GM19452 (cell line): ENCODE data around the gene DCPS.
"Not testable (repeated sequence)": the region's sequence is repeated elsewhere in the genome, so short reads cannot be mapped to it uniquely, and the experiment has no call there.

ENCODE experiments used
- ATAC-seq: cut with Tn5 transposase; IDR thresholded peaks from one replicate; pipeline ENCODE4 v1.9.1; 2021; ENCODE audit not compliant: unreplicated experiment

Gene DCPS

GRCh38 chr11:126344141-126345080, 40.6 kb downstream of the DCPS start:
- ATAC-seq: no peak

DNA sequence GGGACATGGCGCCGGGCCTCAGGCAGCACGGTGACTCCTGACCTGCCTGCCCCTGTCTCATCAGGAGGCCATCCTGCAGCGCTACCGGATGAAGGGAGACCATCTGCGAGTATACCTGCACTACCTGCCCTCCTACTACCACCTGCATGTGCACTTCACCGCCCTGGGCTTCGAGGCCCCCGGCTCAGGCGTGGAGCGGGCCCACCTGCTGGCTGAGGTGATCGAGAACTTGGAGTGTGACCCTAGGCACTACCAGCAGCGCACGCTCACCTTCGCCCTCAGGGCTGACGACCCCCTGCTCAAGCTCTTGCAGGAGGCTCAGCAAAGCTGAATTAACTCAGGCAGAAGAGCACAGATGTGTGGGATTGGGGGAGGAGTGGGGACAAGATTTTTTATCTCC, 41.4 kb downstream of the DCPS start:
- ATAC-seq: no peak

DNA sequence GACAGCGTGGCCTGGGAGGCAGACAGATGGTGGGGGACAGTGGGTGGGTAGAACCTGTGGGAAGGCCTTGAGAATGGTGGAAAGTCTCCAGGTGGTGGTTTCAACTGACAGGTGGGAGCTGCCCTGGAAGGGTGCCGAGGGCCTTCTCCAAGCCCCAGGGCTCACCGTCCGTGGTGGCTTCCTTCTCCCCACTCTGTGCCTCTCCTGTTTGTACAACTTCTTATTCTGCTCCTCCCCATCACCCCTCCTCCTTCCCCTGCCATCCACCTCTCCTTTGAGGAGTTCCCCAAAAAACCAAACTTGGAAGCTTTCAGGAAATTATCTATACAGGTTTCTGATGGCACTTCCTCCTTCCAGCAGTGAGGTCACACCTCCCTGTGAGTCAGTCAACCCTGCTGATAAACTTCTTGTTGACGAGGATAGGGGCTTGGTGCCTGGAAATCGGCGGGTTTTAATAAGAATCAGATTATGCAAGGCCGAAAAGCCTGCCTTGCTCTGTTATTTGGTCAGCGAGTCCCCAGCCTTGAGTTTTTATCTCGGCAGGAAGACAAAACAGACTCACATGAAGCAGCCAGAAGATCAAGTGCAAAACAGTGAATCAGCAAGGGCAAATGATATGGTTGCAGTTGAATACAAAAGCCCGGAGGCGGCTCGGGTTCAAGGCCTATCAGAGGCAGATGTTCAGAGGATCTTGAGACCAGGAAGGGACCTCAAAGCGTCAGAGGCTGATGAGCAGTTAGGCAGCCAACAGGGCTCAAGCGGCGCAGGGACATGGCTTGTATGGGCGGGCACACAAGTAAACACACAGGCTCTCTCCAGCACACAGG, 42.1 kb downstream of the DCPS start:
- no peak for ATAC-seq

DNA sequence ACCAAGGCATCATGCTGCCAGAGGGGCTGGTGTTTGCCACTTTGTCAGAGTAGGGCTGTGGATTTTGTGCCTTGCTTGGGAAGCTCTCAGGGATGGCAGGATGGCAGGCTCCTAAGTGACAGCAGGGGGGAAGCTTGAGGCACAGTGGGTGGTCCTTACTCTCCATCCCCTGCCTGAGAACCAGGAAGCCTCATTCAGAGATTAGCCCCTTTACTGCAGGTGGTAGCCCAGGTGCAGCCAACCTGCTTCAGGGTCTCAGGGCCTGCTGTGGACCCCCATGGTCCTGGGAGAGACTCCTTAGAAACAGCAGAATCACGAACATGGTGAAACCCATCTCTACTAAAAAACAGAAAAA, 42.7 kb downstream of the DCPS start:
- ATAC-seq: no peak

- not testable (repeated sequence) for ATAC-seq
These were observed 43.1 kb downstream of the DCPS start for GRCh38 chr11:126346946-126347345.

DNA sequence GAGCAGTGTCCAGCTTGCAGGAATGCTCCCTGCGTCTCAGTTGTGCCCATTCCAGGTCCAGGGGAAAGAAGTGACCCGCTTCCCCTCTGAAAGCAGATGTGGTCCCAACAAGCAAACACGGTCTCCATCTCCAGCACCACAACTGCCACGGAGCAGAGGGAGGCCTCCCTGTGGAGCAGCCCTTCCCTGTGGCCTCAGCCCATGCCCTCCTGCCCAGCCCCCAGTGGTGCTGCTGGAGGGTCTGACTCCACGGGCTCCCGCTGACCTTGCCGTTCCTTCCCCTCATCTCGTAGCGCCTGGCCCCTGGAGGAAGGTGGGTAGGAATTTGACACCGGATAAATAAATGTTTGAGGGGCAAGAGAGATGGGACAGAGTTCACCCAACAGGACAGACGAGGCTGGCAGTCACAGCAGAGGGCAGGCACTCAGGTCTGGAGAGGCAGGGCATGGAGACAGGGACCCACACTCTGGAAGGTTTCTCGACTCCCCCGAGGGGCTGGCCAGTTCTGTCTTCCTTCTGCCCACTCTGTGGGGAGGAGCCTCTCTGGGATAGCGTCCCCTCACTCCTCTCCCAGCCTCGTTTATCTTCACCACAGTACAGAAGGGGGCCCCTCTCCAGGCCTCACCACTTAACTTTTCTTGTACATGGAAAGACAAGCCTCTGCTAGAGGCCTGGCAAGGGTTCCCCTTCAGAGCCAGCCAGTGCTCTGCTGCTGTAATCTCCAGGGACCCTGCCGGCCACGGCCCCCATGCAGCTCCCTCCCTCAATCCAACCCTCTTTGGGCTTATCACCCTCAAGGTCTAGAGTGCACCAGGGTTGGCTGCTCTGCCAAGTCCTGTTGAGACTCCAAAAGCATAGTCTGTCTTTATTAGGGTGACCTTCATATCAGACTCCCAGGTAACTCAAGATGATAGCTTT, 44.1 kb downstream of the DCPS start:
- no peak for ATAC-seq

DNA sequence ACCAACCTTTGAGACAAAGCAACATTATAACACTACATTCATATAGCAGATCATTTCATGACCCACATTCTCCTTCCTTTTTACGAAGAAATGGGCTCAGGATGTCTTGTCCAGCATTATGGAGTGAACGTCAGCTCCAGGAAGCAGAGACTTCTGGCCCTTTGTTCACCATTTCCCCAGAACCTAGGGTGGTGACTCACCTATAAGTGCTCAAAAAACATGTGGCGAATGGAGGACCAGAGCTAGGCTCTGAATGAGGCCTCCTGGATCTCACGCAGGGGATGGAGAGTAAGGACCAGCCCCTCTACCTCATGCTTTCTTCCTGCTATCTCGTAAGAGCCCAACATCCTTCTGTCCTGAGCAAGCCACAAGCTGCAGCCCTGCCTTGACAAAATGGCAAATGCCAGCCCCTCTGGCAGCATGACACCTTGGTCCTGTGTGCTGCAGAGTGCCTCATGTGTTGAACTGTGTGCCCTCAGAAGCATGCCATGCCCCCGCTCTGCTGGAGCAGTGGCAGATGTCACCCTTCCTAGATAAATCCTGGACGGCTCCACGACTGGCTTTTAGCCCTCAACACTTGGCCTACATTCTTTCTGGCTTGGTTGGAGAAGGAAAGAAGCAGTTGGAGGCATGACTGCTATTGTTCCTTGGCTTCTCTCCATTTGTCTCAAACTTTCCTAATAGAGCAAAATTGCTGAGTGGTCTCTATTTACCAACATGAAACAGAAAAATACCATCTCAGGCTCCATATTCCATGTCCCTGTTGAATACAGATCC, 45.1 kb downstream of the DCPS start:
- ATAC-seq: no peak

DNA sequence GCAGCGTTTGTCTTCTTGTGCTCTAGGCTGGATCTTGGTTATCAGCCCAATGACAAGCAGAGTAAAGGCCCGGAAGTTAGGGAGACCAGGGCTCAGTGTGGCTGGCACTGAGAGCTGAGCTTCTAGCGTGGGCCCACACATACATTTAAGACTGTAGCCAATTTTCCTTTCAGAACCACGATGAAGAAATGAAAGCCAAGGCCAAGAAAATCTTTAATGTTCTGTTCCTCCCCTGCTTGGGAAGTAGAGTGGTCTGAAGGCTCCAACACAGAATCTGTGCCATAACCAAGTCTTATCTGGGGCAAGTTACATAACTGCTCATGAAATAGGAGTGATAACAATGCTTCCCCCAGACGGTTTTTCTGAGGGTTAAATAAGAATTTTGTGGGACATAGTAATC, 47.0 kb downstream of the DCPS start:
- ATAC-seq: no peak

GRCh38 chr11:126352163-126352562, 48.3 kb downstream of the DCPS start:
- no peak for ATAC-seq

DNA sequence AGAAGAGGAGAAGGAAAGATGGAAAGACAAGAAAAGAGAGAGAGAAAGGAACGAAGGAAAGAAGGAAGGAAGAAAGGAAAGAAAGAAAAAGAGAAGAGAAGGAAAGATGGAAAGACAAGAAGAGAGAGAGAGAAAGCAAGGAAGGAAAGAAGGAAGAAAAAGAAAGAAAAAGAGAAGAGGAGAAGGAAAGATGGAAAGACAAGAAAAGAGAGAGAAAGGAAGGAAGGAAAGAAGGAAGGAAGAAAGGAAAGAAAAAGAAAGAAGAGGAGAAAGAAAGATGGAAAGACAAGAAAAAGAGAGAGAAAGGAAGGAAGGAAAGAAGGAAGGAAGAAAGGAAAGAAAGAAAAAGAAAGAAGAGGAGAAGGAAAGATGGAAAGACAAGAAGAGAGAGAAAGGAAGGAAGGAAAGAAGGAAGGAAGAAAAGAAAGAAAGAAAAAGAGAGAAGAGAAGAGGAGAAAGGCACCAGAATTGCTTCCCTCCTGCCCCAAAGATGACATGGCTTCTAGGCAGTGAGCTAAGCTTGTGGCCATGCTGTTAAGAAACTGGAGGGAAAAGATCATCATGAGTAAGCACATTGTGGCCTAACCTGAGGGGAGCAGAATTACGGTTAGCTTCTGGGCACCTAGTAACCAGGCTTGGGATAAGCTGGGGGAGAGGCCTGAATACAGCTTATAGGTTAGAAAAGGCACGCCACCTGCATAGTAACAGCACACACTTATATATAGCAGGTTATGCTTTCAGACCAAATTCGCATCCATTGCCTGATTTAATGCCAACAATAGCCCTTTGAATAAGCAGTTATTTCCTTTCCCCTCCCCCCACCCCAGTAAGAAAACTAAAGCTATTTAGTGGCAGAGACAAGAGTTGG, 49.3 kb downstream of the DCPS start:
- no peak for ATAC-seq

- peak; percentile 31 for ATAC-seq
These were observed 50.9 kb downstream of the DCPS start for GRCh38 chr11:126354631-126355323.

GRCh38 chr11:126355324-126355925, 51.6 kb downstream of the DCPS start, which contains the start of gene ST3GAL4:
Gene ST3GAL4 (plus strand): TSS chr11:126355686. CDS start chr11:126406156, 50,470 bp downstream.
- ATAC-seq: peak; percentile 70

DNA sequence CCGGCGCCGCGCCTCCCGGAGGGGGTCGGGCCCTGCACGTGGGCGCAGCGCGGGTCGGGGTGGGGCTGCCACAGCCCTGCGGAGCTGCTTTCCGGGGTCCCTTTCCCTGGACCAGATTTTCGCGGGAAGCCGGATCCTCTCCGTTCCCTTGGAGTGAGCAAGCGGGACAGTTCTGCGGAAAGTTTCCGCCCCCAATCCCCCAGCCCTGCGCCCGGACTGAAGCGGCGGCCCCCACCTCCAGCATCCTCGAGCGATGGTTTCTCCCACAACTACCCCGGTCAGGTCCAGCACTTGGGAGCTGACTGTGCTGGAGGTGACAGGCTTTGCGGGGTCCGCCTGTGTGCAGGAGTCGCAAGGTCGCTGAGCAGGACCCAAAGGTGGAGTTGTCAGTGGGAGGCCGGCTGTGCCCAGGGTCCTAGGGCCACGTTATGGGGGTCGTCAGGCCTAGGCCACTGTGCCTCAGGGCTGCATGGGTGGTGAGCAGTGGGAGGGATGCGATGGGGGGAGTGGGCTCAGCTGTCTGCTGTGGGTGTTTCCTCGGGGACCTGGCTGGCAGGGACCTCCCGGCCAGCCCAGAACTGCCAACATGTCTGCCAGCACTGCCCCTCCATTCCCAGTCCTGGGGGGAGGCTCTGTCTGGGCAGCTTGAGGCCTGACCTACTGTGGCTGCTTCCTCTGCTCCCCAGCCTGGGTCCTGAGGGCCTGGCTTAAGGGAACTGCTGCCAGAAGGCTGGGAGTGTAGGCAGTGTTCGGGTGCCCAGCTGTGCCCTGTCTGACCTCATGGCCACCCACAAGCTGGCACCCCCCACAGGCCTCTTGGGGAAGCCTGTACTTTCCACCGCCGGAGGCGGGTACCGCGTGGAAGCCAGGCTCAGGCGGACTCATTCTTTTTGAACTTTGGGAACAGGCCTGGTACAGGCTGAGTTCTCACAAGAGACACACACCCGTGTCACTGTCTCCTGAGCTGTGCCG, 52.4 kb downstream of the DCPS start:
- ATAC-seq: peak; percentile 8

- ATAC-seq: no peak
These were observed 53.4 kb downstream of the DCPS start for GRCh38 chr11:126357055-126357962.

DNA sequence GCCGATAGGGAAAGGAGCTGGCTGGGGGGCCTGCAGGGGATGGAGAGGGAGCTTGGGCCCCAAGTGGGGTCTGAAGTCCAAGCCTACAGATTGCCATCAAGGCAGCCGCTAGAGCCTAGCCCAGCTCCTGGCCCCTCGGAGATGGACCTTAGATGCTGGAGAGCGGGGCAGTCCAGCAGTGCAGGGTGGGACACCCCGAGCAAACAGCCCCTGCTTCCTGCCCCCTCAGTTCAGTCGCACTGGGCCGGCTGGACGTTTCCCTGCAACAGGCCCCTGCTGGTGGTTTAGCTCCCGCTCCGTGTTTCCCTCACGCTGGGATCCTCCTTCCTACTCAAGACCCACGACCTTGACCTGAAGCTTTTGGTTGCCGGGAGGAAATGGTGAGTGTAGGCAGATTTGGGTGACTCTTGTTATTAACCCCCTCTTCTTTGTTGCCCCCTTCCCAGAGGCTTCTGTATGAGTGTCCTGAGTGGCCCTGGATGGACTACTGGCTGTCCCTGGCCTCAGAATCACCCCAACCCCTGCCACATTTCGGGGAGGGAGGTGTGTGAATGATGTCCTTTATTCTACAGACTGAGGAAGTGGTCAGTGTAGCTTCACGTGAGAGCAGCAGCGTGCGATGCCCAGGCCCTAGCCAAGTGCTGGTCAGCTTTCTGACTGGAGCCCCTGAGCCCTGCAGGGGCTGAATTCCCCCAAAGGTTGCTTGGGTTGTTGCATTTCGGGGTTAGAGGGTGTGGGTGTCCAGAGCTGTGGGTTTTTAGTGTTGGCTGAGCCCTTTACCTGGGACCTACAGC, 54.3 kb downstream of the DCPS start:
- ATAC-seq: no peak
